ENCODE measurements around the gene UNC13B. TPM values are rescaled to one million over a fixed set of nuclear protein-coding genes. Genes with fewer than 3 reads are reported as not detected.
A peak's percentile ranks its signal among the peaks of the same experiment; 100 is the strongest.
"Not testable (repeated sequence)": the region's sequence is repeated elsewhere in the genome, so short reads cannot be mapped to it uniquely, and the experiment has no call there.

The UNC13B gene
- total and polyA plus RNA-seq, 3 experiments from 2014 or later: 0.54 to 3.5 (median 3.2) TPM

GRCh38 chr9:35237311-35237710 lies 75.5 kb downstream of the UNC13B start:
- no peaks in the 10 kb centered on the region for H3K36me3 ChIP-seq (ENCODE audit: insufficient read depth, low read length)
- POLR2A ChIA-PET: no interaction called here
- H3K27ac Mint-ChIP-seq: no peak overlapping the region

GRCh38 chr9:35245945-35246344 lies 84.1 kb downstream of the UNC13B start:
- H3K27ac Mint-ChIP-seq; CTCF ChIA-PET; H3K9me3 Mint-ChIP-seq; H3K4me1 Mint-ChIP-seq; H3K4me3 ChIP-seq (ENCODE audit: low read length); POLR2A ChIA-PET; H3K36me3 Mint-ChIP-seq; H3K4me3 Mint-ChIP-seq; H3K9me3 ChIP-seq (ENCODE audit: low read length); H3K27me3 ChIP-seq (ENCODE audit: insufficient read depth, low read length, poor library complexity, severe bottlenecking); H3K36me3 ChIP-seq (ENCODE audit: insufficient read depth, low read length); H3K27ac ChIP-seq (ENCODE audit: low read depth, low read length); DNase-seq; H3K4me1 ChIP-seq (ENCODE audit: insufficient read depth, low read length): not testable (repeated sequence)
- peaks cover 12 to 44% of the 10 kb centered on the region in 2 donors for H3K27me3 Mint-ChIP-seq

More at GRCh38 chr9:35237311-35237710, 75.5 kb downstream of the UNC13B start:
- DNase-seq: no peak
- H3K9me3 Mint-ChIP-seq: peaks cover 0 to 12% (median 9%) of the 10 kb centered on the region in 5 donors
- Histone ChIP-seq H3K4me3 (ENCODE audit: low read length) (no peak overlapping the region), H3K9me3 (ENCODE audit: low read length) (no peaks in the 10 kb centered on the region), H3K27ac (ENCODE audit: low read depth, low read length) (no peak overlapping the region), H3K27me3 (ENCODE audit: insufficient read depth, low read length, poor library complexity, severe bottlenecking) (no peaks in the 10 kb centered on the region), H3K4me1 (ENCODE audit: insufficient read depth, low read length) (no peaks in the 10 kb centered on the region)
- H3K4me1 Mint-ChIP-seq: no peaks in the 10 kb centered on the region
- peaks cover 7 to 36% of the 10 kb centered on the region in 2 donors for H3K27me3 Mint-ChIP-seq
- CTCF ChIA-PET: no interaction called here
- no peak overlapping the region for H3K4me3 Mint-ChIP-seq
- peaks cover 0 to 3% (median 0%) of the 10 kb centered on the region in 3 donors for H3K36me3 Mint-ChIP-seq

GRCh38 chr9:35253075-35253474 lies 91.3 kb downstream of the UNC13B start:
- CTCF ChIA-PET: no interaction called here
- no peaks in the 10 kb centered on the region for H3K36me3 Mint-ChIP-seq
- no peaks in the 10 kb centered on the region for H3K36me3 ChIP-seq (ENCODE audit: insufficient read depth, low read length)
- H3K4me1 Mint-ChIP-seq: no peaks in the 10 kb centered on the region
- H3K27me3 ChIP-seq (ENCODE audit: insufficient read depth, low read length, poor library complexity, severe bottlenecking): no peaks in the 10 kb centered on the region
- no peaks in the 10 kb centered on the region for H3K9me3 Mint-ChIP-seq
- POLR2A ChIA-PET: no interaction called here
- no peaks in the 10 kb centered on the region for H3K4me1 ChIP-seq (ENCODE audit: insufficient read depth, low read length)
- peaks cover 13 to 30% of the 10 kb centered on the region in 2 donors for H3K27me3 Mint-ChIP-seq
- H3K4me3 Mint-ChIP-seq: no peak overlapping the region
- no peaks in the 10 kb centered on the region for H3K9me3 ChIP-seq (ENCODE audit: low read length)
- H3K4me3 ChIP-seq (ENCODE audit: low read length): no peak overlapping the region
- no peak for DNase-seq
- no peak overlapping the region for H3K27ac ChIP-seq (ENCODE audit: low read depth, low read length)
- no peak overlapping the region for H3K27ac Mint-ChIP-seq

- no peaks in the 10 kb centered on the region for H3K4me1 ChIP-seq (ENCODE audit: insufficient read depth, low read length)
- H3K27ac ChIP-seq (ENCODE audit: low read depth, low read length): no peak overlapping the region
- Mint-ChIP-seq H3K27ac (no peak overlapping the region), H3K27me3 (peaks cover 7 to 21% of the 10 kb centered on the region in 2 donors), H3K4me1 (no peaks in the 10 kb centered on the region), H3K4me3 (no peak overlapping the region), H3K9me3 (no peaks in the 10 kb centered on the region), H3K36me3 (no peaks in the 10 kb centered on the region)
- H3K36me3 ChIP-seq (ENCODE audit: insufficient read depth, low read length): no peaks in the 10 kb centered on the region
- no peaks in the 10 kb centered on the region for H3K9me3 ChIP-seq (ENCODE audit: low read length)
- no peak overlapping the region for H3K4me3 ChIP-seq (ENCODE audit: low read length)
- no peaks in the 10 kb centered on the region for H3K27me3 ChIP-seq (ENCODE audit: insufficient read depth, low read length, poor library complexity, severe bottlenecking)
- ChIA-PET CTCF (no interaction called here), POLR2A (no interaction called here)
- DNase-seq: no peak
These were observed 92.4 kb downstream of the UNC13B start for GRCh38 chr9:35254237-35254636.

GRCh38 chr9:35254984-35255857 lies 93.4 kb downstream of the UNC13B start:
- Mint-ChIP-seq H3K36me3 (no peaks in the 10 kb centered on the region), H3K4me3 (no peak overlapping the region), H3K9me3 (no peaks in the 10 kb centered on the region), H3K4me1 (no peaks in the 10 kb centered on the region), H3K27ac (no peak overlapping the region), H3K27me3 (peaks cover 1 to 13% of the 10 kb centered on the region in 2 donors)
- ChIA-PET CTCF (no interaction called here), POLR2A (no interaction called here)
- Histone ChIP-seq H3K27ac (ENCODE audit: low read depth, low read length) (no peak overlapping the region), H3K4me1 (ENCODE audit: insufficient read depth, low read length) (no peaks in the 10 kb centered on the region), H3K36me3 (ENCODE audit: insufficient read depth, low read length) (no peaks in the 10 kb centered on the region), H3K27me3 (ENCODE audit: insufficient read depth, low read length, poor library complexity, severe bottlenecking) (no peaks in the 10 kb centered on the region), H3K9me3 (ENCODE audit: low read length) (no peaks in the 10 kb centered on the region), H3K4me3 (ENCODE audit: low read length) (no peak overlapping the region)
- DNase-seq: no peak

- Mint-ChIP-seq H3K4me1 (no peaks in the 10 kb centered on the region), H3K27ac (no peak overlapping the region), H3K9me3 (no peaks in the 10 kb centered on the region), H3K4me3 (no peak overlapping the region), H3K27me3 (peaks cover 0 to 5% of the 10 kb centered on the region in 2 donors), H3K36me3 (no peaks in the 10 kb centered on the region)
- Histone ChIP-seq H3K9me3 (ENCODE audit: low read length) (no peaks in the 10 kb centered on the region), H3K36me3 (ENCODE audit: insufficient read depth, low read length) (no peaks in the 10 kb centered on the region), H3K27ac (ENCODE audit: low read depth, low read length) (no peak overlapping the region), H3K27me3 (ENCODE audit: insufficient read depth, low read length, poor library complexity, severe bottlenecking) (no peaks in the 10 kb centered on the region), H3K4me3 (ENCODE audit: low read length) (no peak overlapping the region), H3K4me1 (ENCODE audit: insufficient read depth, low read length) (no peaks in the 10 kb centered on the region)
- ChIA-PET POLR2A (no interaction called here), CTCF (interaction anchor here (1.5 kb wide), 1 partner anchor 161 kb away, joined by 4 read pairs; the partner anchor contains the start of gene PIGO)
- DNase-seq: no peak
These were observed 96.3 kb downstream of the UNC13B start for GRCh38 chr9:35257986-35258659.

- no peaks in the 10 kb centered on the region for H3K9me3 ChIP-seq (ENCODE audit: low read length)
- Mint-ChIP-seq H3K9me3 (no peaks in the 10 kb centered on the region), H3K27ac (no peak overlapping the region), H3K36me3 (no peaks in the 10 kb centered on the region), H3K4me1 (no peaks in the 10 kb centered on the region), H3K27me3 (peaks cover 0 to 10% of the 10 kb centered on the region in 2 donors), H3K4me3 (no peak overlapping the region)
- H3K4me3 ChIP-seq (ENCODE audit: low read length): no peak overlapping the region
- peak; percentile 4 to 59 (median 19) for DNase-seq
- ChIA-PET CTCF (interaction anchor here (0.7 to 1.5 kb wide), 6 partner anchors 9 to 359 kb away, joined by 3 to 7 read pairs (median 4); partner anchors contain the start of genes ATOSB and PIGO), POLR2A (no interaction called here)
- no peaks in the 10 kb centered on the region for H3K4me1 ChIP-seq (ENCODE audit: insufficient read depth, low read length)
- H3K27me3 ChIP-seq (ENCODE audit: insufficient read depth, low read length, poor library complexity, severe bottlenecking): no peaks in the 10 kb centered on the region
- H3K36me3 ChIP-seq (ENCODE audit: insufficient read depth, low read length): no peaks in the 10 kb centered on the region
- H3K27ac ChIP-seq (ENCODE audit: low read depth, low read length): no peak overlapping the region
These were observed 97.1 kb downstream of the UNC13B start for GRCh38 chr9:35258660-35259474.

All from CD8-positive, alpha-beta memory T cell (primary cell).